GM18505 (cell line): Measurements from ENCODE around the gene DAB1.
"Not testable (repeated sequence)": the region's sequence is repeated elsewhere in the genome, so short reads cannot be mapped to it uniquely, and the experiment has no call there.

Source experiments
- ATAC-seq: cut with Tn5 transposase; IDR thresholded peaks from one replicate; pipeline ENCODE4 v1.9.1; 2021; ENCODE audit not compliant: unreplicated experiment
- POLR2A ChIP-seq: IDR thresholded peaks from 4 replicates; pipeline ENCODE4 v1.6.1; 2011; ENCODE audit warnings: borderline replicate concordance; ENCODE audit not compliant: insufficient read depth, insufficient read length; ENCODE audit errors: extremely low read depth

DAB1 gene

GRCh38 chr1:57101209-57101608, 322.7 kb downstream of the DAB1 start:
- ATAC-seq: no peak
- TF ChIP-seq POLR2A: no peak

DNA sequence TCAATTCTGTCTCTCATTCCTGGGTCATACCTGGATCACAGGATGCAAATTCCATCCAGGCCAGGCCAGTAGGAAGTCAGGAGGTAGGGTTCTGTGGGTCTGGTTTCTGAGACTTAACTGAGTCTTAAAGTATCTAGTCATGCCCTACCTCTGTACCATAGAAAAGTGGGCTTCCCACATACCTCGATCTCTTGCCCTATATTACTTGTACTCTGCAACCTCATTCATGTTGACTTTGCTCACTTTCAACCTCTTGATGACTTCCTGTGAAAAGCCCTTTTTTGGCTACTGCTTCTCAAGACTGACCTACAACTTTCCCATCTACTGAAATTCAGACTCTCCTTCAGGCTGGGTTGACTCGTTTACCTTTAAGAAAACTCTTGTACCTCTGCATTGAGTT, 329.1 kb downstream of the DAB1 start:
- TF ChIP-seq POLR2A: no peak
- ATAC-seq: no peak

GRCh38 chr1:57093122-57093521, 330.7 kb downstream of the DAB1 start:
- TF ChIP-seq POLR2A: no peak
- no peak for ATAC-seq

DNA sequence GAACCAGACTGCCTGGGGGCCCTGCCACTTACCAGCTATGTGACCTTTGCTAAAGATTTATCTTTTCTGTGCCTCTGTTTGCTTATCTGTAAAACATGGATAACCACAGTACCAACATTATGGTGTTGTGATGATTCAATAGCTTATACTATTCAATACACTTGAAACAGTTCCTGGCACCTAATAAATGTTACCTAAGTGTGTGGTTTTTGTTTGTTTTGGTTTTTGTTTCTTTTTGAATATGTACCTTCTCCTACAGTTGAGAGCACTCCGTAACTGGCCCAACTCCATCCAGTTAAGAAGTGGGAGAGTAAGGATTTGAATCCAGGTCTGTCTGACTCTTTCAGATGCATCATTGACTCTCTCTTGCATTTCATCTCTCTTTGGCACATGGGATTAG, 332.2 kb downstream of the DAB1 start:
- no peak for ATAC-seq

GRCh38 chr1:57089855-57090254, 334.0 kb downstream of the DAB1 start:
- no peak for TF ChIP-seq POLR2A
- ATAC-seq: no peak

More for the DNA sequence above, 332.2 kb downstream of the DAB1 start:
- TF ChIP-seq POLR2A: no peak

DNA sequence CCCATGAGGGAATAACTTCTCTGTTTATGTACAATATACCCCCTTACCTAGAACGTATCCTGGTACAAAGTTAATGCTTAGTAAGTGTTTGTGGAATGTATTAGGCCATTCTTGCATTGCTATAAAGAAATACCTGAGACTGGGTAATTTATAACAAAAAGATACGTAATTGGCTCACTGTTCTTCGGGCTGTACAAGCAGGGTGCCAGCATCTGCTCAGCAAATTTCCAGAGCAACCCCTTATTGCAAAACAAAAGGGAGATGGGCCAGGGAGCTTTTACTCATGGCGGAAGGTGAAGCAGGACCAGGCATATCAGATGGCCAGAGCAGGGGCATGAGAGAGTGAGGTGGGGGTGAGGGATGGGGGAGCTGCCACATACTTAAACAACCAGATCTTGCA, 334.6 kb downstream of the DAB1 start:
- no peak for ATAC-seq
- no peak for TF ChIP-seq POLR2A

GRCh38 chr1:57088653-57089052, 335.2 kb downstream of the DAB1 start:
- ATAC-seq: no peak

GRCh38 chr1:57087660-57088059, 336.2 kb downstream of the DAB1 start:
- ATAC-seq: not testable (repeated sequence)

More at GRCh38 chr1:57088653-57089052, 335.2 kb downstream of the DAB1 start:
- TF ChIP-seq POLR2A: no peak

DNA sequence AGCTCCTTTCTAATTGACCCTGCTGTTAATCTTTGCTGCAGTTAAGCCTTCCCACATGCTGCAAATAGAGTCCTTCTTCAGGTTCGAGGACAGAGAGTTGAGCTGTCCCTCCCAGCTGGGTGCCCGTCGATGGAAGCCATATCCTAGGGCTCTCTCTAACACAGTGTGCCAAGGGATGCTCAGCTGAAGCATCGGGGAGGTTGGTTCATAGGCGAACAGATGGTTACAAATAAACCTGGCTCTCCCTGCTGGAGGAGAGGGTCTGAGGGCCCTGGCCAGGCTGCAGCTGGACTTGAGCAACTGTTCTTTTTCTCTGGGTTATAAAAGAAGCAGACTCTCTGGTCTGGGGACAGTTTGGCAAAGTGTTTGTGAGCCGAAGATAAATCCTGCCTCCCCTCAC, 337.7 kb downstream of the DAB1 start:
- no peak for TF ChIP-seq POLR2A
- ATAC-seq: no peak

DNA sequence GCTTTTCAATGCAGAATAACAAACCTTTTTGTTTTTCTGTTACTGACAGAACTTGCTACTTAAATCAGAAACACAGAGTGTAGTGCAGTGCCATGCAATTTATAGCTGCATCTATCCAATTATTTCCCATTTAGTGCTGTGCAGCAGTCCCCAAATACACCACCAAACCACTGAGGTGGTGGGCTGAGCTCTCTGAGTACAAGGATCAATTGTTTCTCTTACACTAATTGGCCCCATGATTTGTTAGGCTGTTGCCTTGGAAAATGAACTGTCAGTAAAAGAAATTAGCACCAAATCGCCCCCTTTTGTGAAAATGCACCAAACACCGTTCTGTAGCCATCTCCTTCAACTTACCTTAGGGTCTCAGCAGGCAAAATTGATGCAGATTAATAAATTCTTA, 339.2 kb downstream of the DAB1 start:
- no peak for TF ChIP-seq POLR2A
- no peak for ATAC-seq

GRCh38 chr1:57082711-57083439, 341.0 kb downstream of the DAB1 start:
- no peak for TF ChIP-seq POLR2A
- no peak for ATAC-seq

DNA sequence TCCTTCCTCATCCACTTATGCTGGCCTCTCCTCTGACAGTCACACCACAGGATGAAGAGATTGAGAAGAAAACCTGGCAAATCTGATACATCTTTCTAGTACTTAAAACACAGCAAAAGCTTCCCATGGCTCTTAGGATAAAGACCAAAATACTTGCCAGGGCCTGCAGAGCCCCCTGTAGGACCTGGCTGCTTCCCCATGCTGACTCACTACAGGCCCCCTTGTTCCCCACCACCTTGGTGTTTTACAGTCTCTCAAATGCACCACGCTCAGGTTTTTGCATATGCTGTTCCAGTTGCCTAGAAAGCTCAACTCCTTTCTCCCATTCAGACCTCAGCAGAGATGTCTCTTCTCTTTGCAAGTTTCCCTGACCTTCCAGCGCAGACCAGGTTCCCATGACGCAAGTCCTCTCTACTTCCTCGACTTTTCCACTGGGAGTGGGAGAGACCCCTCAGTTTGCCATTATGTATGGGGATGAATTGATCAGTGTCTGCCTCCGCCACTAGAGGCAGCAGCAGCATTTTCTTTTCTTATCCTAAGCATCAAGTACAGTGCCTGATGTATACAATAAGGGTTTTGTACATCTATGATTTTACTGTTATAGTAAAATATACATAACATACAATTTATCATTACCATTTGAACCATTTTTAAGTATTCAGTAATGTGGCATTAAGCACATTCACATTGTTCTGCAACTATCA, 344.3 kb downstream of the DAB1 start:
- no peak for TF ChIP-seq POLR2A
- ATAC-seq: no peak

DNA sequence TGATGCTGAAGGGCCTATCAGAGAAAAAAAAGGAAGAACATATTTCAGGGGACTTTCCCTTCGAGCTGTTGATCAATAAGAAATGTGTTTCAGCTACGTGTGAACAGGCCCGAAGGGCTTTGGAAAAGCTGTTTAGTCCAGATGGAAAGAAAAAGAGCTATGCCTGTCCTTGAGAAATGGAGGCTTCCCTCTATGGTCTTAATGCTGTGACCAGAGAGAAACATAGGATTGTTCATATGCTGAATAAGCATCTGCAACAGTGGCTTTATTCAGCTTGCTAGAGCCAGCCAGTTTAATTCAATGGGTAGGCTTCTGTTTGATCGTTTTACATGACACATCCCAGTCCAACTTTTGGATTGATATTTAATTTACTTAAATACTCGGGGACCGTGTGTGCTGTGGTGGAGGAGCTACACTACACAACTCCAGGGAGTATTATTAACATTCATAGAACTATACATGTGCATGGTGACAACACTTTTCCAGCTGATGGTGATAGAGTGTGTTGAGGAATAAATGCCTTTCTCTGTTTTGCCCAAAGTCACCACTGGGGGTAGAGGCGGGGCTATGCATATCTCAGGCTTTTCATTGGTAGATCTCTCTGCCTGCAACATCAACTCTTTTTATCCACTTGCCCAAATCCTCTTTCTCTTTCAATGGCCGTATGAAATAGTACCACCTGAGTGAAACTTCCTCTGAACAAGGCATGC, 351.3 kb downstream of the DAB1 start:
- no peak for ATAC-seq
- no peak for TF ChIP-seq POLR2A

- ATAC-seq: no peak
- TF ChIP-seq POLR2A: no peak
Observed at GRCh38 chr1:57067863-57068262, 356.0 kb downstream of the DAB1 start.
